GM19395 (cell line): ENCODE data around the gene MAF.

Experiments used
- ATAC-seq: cut with Tn5 transposase; IDR thresholded peaks from one replicate; pipeline ENCODE4 v1.9.1; 2021; ENCODE audit warnings: mild to moderate bottlenecking, moderate library complexity; ENCODE audit not compliant: unreplicated experiment

MAF gene

DNA sequence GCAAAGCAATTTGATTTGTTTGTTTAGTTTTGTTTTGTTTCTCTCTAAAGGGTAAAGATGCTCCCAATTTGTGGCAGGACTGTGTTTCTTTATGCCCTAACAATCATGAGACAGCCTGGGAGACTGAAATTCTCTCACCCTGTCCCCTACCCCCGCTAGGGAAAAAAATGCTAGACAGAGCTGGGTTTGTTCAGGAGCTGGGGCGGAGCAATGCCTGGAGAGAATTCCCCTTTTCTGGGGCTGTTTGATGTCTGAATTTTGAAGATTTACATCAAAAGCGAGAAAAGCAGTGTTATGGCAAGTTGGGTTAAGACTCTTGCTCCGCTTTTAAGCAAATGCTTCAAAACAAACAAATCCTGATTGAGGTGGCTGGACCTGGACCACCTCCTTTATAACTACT lies 8.4 kb downstream of the MAF start:
- ATAC-seq: no peak

DNA sequence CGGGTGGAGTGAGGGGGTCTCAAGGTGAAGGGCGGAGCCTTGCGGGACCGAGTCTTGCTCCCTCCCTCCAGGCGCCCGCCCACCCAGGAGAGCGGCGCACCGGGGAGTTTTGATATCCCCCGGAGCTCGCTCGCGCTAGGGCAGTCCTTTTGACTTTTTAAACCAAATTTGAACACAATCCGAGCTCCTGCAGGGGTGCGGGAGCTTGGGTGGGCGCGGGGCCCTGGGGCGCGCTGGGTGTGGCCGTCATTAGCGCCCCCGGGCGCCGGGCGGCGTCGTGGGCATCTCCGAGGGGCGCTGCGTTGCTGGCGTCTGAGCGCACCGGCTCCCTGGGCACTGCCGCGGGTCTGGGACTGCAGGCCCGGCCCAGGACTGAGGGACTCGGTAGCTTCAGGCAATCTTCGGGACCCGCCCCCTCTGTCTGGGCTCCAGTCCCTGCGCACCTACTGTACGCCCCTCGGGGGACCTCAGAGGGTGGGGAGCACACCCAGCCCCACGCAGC lies 10.9 kb downstream of the MAF start:
- ATAC-seq: no peak

DNA sequence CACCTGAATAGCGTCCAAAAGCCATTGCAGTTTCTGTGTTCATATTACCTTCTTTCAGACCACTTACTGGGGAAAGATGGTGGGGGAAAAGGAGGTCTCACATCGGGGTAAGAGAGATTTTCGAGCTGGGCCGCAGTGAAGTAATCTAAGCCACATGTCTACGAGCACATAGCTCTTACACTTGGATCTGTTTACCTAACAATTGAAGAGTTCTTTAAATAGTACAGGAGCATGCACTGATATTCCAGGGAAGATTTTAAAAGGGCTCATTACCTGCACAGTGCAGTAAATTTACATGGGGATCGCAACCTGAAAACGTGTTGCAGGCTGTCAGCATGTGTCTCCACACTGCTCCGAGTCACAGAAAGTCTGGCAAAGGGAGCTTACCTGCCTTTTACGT lies 12.6 kb downstream of the MAF start:
- ATAC-seq: no peak

DNA sequence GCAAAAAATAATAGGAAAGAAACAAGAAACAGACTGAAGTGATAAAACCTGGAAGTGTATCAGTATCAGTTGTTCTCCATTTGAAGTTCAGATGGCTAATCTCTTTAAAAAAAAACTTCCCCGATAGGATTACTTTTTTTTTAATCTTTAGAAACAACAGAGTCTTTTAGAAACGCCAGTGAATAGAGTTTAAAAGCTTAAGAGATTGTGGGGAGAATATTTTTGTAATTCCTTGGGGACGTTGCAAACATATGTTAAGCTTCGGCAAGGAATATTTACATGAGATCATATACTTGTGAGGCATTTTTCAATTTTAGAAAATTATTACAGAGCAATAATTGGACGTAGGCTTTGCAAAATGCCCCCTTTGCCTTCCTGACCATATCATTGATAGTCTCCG lies 13.2 kb downstream of the MAF start:
- ATAC-seq: no peak

DNA sequence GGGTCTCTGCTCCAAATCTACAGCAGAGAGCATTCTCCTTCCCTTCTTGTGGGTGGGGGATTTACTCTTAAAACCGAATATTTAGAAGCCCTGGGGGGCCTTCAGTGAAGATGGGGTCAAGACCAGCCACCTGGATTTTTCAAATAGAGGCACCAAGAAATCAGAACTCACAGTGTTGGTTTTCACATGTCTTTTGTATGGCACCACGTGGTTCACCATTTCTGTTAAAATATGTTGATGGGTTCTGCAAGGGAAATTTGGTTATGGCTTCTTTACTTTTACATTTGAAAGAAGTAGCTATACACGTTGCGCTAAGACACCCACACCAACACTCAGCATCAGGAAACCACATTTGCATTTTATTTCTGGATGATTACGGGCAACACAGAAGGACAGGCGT lies 17.7 kb downstream of the MAF start:
- no peak for ATAC-seq

DNA sequence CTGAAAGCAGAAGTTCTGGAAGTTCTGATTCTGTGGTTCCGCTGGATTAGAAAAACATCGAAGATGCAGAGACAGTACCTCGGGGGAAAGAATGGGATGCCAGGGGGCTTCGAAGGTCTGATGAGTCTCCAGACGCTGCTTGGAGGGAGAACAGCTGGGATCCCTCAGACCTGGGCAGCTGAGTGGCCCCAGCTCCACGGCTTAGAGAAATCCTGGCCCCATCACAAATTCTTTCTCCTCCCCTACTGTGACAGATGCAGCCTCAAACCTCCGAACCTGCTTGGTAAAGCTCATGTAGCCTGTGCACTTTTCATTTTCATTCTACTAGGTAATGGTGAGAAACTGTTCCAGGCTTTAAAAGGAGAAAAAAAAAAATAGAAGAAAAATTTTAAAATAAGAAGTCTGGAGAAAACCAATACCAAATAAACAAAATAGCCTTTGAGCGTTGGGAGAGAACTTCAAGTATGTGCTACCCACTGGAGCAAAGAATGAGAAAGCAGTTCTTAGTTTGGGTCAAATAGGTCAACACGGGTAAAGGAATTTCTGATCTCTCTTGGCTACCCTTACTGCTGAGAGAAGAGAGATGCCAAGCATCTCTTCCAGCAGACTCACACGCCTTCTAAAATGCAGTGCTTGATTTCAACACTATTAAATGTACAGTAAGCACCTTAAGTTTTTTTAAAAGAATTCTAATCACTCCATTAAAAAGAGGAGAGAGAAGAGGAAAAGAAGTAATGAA lies 19.9 kb downstream of the MAF start:
- ATAC-seq: no peak

DNA sequence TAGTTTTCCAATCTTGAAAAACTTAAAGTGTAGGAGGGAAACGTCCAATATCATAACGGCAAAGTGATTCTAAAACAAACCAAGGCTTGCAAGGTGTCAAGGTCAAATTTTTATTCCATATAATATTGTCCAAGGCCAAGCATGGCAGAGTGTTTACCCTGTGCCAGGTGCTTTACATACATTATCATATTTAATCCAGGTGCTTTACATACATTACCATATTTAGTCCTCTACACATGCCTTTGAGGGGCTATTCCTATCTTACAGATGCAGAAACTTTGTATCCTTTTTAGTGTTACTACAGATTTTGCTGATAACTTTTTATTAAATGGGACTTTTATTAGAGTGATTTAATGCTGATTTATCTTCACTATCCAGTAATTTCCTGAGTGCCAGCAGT lies 23.9 kb downstream of the MAF start:
- no peak for ATAC-seq

DNA sequence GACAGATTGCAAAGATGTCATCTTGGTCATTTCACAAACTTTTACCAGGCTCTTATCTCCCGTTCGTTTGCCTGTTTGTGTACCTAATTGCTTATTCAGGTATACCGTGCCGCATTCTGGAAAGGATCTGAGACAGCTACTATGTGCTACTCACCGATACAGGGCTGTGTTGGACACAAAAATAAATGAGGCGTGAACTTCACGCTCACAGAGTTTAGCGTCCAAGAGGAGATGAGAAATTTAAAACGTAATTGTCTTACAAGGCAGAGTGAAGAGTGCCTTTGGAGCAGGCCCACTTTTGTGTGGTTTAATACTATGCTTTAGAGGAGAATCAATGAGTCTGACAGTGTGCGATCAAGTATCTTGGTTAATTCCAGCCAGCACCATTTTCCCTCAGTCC lies 26.7 kb downstream of the MAF start:
- ATAC-seq: no peak

DNA sequence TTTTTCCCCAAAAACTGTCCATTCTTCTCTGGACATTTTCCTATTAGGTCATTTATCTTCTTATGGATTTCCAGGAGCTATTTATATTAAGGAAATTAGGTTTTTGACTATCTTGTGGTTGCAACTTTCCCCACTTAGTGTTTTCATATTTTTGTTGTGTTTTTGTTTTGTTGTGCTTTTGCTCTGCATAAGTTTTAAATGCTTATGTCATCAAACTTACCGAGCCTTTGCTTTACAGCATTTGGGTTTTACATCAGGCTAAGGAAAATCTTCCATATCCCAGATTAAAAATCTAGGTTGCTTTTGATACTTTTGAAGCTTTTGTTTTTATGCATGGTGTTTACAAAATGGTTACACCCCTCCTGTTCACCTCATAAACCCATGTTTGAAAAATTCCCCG lies 27.5 kb downstream of the MAF start:
- ATAC-seq: no peak

DNA sequence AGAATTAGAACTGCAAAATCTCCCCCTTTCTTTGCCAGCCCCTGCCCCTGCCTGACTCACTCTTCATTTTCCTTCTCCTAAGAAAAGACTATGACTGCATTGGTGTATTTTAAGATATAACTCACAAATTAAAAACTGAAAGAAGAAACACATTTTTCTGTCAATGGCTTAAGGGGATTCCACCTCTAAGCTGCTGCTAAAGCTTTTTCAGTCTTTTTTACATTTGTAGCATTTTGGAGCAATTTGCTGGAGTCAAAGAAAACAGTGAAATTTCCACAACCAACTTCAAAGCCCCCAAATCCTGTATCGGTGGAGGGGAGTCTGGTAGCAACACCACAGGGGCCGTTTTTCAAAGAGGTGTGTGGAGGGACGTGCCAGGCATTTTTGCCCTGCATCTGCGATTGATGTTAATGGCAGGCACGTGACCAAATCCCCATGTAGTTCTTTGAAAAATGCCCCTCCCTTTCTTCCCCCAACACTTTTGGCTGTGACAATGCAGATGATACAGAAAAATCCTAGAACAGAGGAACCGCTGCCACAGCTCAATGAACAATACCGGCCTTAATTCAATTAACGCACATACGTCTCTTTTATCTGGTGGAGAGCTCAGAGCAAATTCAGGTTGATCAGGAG lies 28.5 kb downstream of the MAF start:
- no peak for ATAC-seq

DNA sequence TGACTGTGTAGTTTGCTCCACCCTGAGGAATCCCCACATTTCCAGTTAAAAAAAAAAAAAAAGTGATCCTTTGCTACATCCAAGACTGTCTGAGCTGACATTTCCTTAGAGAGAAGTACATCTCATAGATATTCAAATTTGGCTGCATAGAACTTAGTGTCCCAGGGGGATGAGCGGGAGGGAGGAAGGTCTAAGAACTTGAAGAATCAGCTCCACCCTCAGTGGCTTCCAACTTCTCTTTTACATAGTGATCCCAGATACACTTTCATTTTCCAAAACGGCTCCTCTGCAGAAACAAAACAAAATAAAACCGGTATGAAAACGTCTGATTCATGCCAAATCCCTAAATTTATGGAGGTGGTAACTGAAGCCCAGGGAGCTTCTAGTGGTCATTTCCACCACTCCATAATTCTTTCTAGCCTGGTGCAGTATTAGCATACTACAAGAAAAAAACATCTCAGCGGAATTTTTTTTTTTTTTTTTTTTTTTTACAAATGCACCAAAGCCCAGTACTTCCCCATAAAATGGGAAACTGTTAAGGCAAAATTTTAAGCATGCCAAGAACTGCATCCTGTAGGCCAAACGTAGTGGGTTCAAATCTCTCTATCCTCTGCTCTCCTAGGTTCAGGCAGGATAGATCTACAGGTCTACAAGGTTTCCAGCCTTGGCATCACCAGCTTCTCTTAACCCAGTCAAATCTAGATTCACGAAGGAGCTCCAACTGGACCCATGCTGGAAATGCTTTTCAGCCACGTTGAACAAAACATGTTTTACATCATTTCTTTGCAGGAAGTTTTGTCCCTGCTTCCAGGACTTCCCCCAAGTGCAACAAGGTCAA lies 29.3 kb downstream of the MAF start:
- ATAC-seq: no peak

DNA sequence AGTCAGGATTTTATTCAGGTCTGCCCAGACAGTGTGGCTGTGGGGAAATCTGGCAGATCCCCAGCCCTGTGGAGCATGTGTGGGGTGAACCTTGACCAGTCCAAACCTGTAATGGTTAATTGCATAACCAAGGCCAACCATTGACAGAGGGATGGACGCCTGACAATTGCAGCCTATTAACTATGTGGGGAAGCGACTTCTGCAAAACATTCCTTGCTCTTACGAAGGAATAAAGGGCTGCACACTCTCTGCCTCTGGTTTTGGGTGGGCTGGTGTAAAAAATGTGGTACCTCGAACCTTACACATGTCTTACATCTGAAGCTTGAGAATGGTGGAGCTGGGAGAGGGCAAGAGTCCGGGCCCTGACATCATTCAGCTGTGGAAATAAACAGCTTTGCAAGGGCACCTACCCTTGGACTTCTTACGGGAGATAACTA lies 35.8 kb downstream of the MAF start:
- ATAC-seq: no peak

DNA sequence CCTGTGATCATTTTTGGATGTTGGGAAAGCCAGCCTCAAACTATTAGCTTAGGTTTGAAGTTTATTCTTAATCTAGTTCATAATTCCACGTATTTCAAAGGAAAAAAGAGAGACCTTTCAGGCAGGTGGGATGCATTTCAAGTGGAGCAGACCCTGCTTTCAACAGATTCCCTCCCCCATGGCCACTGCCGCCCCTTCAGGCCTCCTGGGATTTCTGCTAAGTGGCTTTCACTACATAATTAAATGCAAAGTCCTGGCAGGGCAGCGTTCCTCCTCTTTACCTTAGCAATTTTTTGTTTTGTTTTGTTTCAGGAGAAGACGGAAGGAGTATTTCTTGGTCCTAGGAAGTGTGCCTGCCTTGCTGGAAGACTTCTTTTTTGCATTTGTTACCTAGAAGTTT lies 36.6 kb downstream of the MAF start:
- no peak for ATAC-seq

DNA sequence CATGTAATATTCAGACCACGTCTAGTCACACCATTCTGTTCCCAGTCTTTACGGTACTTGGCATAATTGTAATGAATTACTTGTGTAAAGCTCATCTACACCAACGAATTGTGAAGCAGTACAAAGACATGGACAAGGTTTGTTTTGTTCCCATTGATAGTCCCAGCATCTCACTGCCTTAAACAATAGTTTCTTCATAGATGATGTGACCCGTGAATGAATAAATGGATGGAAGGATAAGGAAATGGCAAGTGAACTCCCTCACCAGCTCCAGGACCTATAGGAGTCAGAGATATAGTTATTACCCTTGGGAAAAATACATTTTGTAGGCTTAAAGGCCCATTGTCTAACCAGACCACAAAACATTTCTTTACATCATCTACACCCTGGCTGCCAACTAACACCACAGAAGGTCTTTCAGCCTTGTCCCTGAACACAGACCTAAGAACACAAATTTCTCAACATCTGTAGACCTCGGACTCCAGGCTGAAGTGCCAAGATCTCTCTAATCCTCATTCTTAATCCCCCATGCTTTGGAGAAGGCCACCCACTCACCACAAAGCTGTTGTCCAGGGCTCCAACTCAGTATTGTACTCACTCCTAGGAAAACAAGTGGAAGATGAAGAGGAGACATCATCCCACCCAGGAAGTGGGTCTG lies 38.2 kb downstream of the MAF start:
- ATAC-seq: no peak

DNA sequence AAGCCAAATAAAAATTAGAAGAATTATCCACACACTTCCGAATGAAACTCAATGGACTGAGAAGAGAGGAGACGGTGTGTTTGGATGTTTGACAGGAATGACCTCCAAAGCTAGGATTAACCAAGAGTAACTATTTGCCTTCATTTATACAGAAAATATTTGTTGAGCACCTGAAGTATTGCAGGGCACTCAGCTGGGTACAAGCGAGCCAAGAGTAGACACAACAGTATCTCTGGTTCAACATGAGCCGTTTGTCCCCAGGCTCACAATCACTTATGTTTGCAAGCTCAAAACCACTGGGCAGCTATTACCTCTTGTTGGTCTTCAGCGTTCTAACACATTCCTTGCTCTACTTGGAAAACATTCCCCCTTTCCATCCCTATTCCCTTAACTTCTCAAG lies 38.8 kb downstream of the MAF start:
- no peak for ATAC-seq

DNA sequence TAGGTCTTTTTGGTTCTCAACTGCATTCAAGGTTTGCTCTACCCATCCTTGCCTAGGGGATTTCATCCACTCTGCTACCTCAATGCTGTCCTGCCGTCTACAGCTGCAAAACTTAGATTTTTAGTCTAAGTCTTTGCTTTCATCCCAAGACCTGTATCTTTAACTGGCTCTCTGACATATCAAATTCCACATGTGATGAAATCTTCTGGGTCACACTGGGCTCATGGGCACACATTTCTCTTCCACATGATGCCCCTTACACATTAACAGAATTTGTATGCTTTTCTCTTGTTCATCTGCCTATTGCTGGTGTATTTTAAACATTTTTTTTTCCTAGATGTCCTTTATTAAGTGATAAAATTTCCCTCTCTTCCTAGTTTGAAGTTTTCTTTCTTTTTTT lies 39.6 kb downstream of the MAF start:
- ATAC-seq: no peak

DNA sequence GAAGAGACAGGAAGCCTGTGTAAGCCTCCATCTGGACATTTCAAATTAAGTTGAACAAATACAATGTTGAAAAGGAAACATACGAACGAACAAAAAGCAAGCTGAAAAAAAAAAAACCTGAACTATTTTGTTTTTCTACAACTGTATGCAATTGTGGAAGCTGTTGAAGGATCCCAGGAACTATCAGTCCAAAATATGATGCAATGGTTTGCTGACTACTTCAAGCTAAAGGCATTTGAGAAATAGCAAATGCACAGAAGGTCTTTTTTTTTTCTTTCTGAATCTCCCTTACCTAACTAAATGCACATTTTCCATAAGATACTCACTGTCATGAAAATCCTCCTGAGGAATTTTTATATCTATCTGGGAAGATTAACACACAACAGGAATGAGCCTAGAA lies 40.2 kb downstream of the MAF start:
- no peak for ATAC-seq

DNA sequence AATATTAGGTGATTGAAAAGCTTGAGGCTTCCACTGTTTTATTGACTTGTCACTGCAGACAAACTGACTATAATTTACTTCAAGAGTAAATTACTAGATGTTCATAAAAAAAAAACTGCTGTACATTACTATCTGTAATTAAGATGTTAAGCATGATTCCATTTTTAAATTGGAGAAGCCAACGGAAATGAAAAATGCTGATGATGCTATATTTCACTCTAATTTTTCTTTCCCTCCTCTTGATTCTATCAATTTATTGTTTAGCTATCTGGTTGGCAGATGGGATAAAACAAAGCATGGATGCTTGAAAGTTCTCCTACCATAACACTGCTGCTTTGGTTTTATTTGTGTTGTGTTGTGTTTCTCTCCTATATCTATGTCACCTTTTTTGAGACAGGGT lies 41.0 kb downstream of the MAF start:
- ATAC-seq: no peak

DNA sequence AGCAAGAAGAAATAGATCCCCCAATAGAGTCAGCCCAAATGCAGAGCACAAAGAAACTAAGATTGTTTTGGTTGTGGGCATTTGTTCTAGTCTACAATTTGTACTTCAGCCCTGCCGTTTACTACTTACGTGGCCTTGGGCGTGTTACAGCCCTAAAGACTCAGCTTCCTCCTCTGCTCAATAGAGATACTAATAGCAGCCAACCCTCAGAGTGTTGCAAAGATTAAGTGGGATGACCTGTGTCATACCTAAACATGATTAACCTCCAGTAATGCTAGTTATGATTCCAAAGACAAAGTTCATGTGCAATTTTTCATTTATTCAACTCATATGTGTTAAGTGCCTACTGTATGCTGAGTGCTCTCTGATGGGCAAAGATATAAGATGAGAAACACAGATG lies 43.1 kb downstream of the MAF start:
- no peak for ATAC-seq

DNA sequence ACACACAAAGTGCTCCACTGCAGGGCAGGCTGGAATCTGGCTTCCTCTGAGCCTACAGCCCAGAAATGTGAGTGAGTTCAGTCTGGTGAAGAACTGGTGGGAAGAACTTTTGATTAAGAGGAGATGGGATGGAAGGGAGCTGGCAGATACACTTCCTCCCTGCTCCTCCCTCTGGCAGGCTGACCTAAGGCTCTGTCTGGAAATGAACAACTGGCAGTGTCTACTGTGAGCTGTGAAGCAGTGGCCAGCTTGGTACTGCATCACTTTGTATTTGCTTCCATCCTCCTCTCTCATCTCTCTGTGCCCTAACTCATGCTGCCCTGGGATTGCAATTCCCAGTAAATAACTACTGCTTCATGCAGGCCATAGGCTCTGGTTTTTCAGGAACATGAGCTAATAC lies 45.6 kb downstream of the MAF start:
- ATAC-seq: no peak

DNA sequence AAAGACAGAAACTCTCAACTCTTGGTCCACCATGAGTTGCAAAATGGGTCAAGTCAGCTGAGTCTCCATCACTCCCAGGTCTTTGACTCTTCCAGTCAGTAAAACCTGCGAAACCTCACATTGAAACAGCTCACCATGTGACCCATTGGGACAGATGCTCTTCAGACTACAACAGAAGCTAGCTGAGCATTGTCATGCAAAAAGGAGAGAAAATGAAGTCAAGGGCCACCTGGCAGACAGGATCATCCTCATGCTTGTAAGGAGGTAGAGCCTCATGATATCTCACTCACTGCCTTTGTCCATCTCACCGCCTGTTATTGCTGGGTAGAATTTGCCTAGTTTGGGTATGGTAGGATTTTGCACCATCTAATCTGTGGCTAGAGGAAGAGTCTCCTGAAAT lies 50.2 kb downstream of the MAF start:
- no peak for ATAC-seq
